ENCODE results near the gene NFIB. TPM values are rescaled to one million over a fixed set of nuclear protein-coding genes. Genes with fewer than 3 reads are reported as not detected.

The NFIB gene
- total RNA-seq, 2 donors from 2014 or later, result 47.0 to 65.9 TPM

- TF ChIP-seq POLR2A (IDR thresholded peaks at IDR 0.05) (no peak), CTCF (IDR thresholded peaks at IDR 0.05) (no peak)
- ATAC-seq (no peak), DNase-seq (peak in 2 of 4 donors; percentile 16 to 18)
- Histone ChIP-seq H3K27me3 (no peaks in the 10 kb centered on the region), H3K4me1 (peaks cover 9% of the 10 kb centered on the region), H3K27ac (no peak overlapping the region), H3K9me3 (no peaks in the 10 kb centered on the region), H3K4me3 (no peak overlapping the region), H3K36me3 (replicated peaks in 1 of 2; ENCODE audit: insufficient read depth in 1 of 2, low read depth in 2 of 2) (no peaks in the 10 kb centered on the region)
- 47 to 55% methylated on average over 3 of the region's 3 CpGs for WGBS, 2 donors
- intact Hi-C loops (cut with DNase I), result no loop called here
These were observed 162.5 kb downstream of the NFIB start for GRCh38 chr9:14151451-14151850.

GRCh38 chr9:14148501-14149103, 165.3 kb downstream of the NFIB start:
- TF ChIP-seq POLR2A (IDR thresholded peaks at IDR 0.05) (no peak), CTCF (IDR thresholded peaks at IDR 0.05) (no peak)
- intact Hi-C loops (cut with DNase I), result no loop called here

GRCh38 chr9:14147738-14148137, 166.2 kb downstream of the NFIB start:
- intact Hi-C loops (cut with DNase I), result no loop called here
- 100% methylated on average over 1 of the region's 1 CpG for WGBS, 2 donors

More at GRCh38 chr9:14148501-14149103, 165.3 kb downstream of the NFIB start:
- Histone ChIP-seq H3K27ac (no peak overlapping the region), H3K36me3 (replicated peaks in 1 of 2; ENCODE audit: insufficient read depth in 1 of 2, low read depth in 2 of 2) (no peaks in the 10 kb centered on the region), H3K4me3 (no peak overlapping the region), H3K27me3 (no peaks in the 10 kb centered on the region), H3K4me1 (peaks cover 7% of the 10 kb centered on the region), H3K9me3 (no peaks in the 10 kb centered on the region)
- no peak for DNase-seq
- no peak for ATAC-seq
- 89% methylated on average over 3 of the region's 3 CpGs for WGBS, 2 donors

GRCh38 chr9:14146201-14146874, 167.6 kb downstream of the NFIB start:
- H3K4me3 ChIP-seq, result no peak overlapping the region
- H3K36me3 ChIP-seq (replicated peaks in 1 of 2; ENCODE audit: insufficient read depth in 1 of 2, low read depth in 2 of 2), result no peaks in the 10 kb centered on the region
- no peak overlapping the region for H3K27ac ChIP-seq
- ATAC-seq (no peak), DNase-seq (no peak)
- WGBS, 2 donors, result 92 to 96% methylated on average over 8 of the region's 8 CpGs
- TF ChIP-seq POLR2A (IDR thresholded peaks at IDR 0.05) (no peak), CTCF (IDR thresholded peaks at IDR 0.05) (no peak)
- H3K9me3 ChIP-seq, result no peaks in the 10 kb centered on the region
- H3K27me3 ChIP-seq, result no peaks in the 10 kb centered on the region
- intact Hi-C loops (cut with DNase I), result no loop called here
- H3K4me1 ChIP-seq, result peaks cover 3% of the 10 kb centered on the region

More at GRCh38 chr9:14147738-14148137, 166.2 kb downstream of the NFIB start:
- no peak for TF ChIP-seq POLR2A (IDR thresholded peaks at IDR 0.05)
- no peak for TF ChIP-seq CTCF (IDR thresholded peaks at IDR 0.05)
- Histone ChIP-seq H3K9me3 (no peaks in the 10 kb centered on the region), H3K4me1 (peaks cover 7% of the 10 kb centered on the region), H3K4me3 (no peak overlapping the region), H3K27ac (no peak overlapping the region), H3K36me3 (replicated peaks in 1 of 2; ENCODE audit: insufficient read depth in 1 of 2, low read depth in 2 of 2) (no peaks in the 10 kb centered on the region), H3K27me3 (no peaks in the 10 kb centered on the region)
- ATAC-seq (no peak), DNase-seq (no peak)

GRCh38 chr9:14144215-14144614, 169.7 kb downstream of the NFIB start:
- ATAC-seq (no peak), DNase-seq (no peak)
- no peak overlapping the region for H3K4me3 ChIP-seq
- H3K4me1 ChIP-seq, result no peaks in the 10 kb centered on the region
- 91 to 98% methylated on average over 3 of the region's 3 CpGs for WGBS, 2 donors
- intact Hi-C loops (cut with DNase I), result no loop called here
- no peak overlapping the region for H3K27ac ChIP-seq
- TF ChIP-seq POLR2A (IDR thresholded peaks at IDR 0.05) (no peak), CTCF (IDR thresholded peaks at IDR 0.05) (no peak)
- no peaks in the 10 kb centered on the region for H3K9me3 ChIP-seq
- H3K36me3 ChIP-seq (replicated peaks in 1 of 2; ENCODE audit: insufficient read depth in 1 of 2, low read depth in 2 of 2), result no peaks in the 10 kb centered on the region
- H3K27me3 ChIP-seq, result no peaks in the 10 kb centered on the region

All from body of pancreas (tissue), 4 donors.